OCI-LY7 (cell line): ENCODE measurements around the gene DDRGK1.

Experiments
- CTCF ChIP-seq: fragments of 200-600 bp; sonication (generic); conservative IDR thresholded peaks from 2 replicates; pipeline ENCODE4 v1.5.1; 2014; ENCODE audit warnings: mild to moderate bottlenecking, antibody characterized with exemption, low read length, moderate library complexity, mixed read lengths
- EZH2phosphoT487 ChIP-seq: fragments of 200-600 bp; sonication (generic); IDR thresholded peaks from 2 replicates; pipeline ENCODE4 v1.6.1; 2018; ENCODE audit warnings: low read depth, borderline replicate concordance, mild to moderate bottlenecking, mixed run types, antibody characterized with exemption, low read length, moderate library complexity, mixed read lengths

GRCh38 chr20:3167738-3168078, 36.8 kb downstream of the DDRGK1 start:
- TF ChIP-seq CTCF, result no peak
- no peak for TF ChIP-seq EZH2phosphoT487
